ENCODE measurements around the gene ZDHHC3.
"Not testable (repeated sequence)": the region's sequence is repeated elsewhere in the genome, so short reads cannot be mapped to it uniquely, and the experiment has no call there.

ZDHHC3 gene

GRCh38 chr3:44996556-44996969, 20.6 kb upstream of the ZDHHC3 start:
- no peak for DNase-seq (ENCODE audit: low read depth in 2 of 2)

GRCh38 chr3:44995142-44995770, 19.3 kb upstream of the ZDHHC3 start:
- DNase-seq (ENCODE audit: low read depth in 2 of 2), result no peak

GRCh38 chr3:44993471-44994205, 17.7 kb upstream of the ZDHHC3 start:
- DNase-seq (ENCODE audit: low read depth in 2 of 2), result no peak

DNA sequence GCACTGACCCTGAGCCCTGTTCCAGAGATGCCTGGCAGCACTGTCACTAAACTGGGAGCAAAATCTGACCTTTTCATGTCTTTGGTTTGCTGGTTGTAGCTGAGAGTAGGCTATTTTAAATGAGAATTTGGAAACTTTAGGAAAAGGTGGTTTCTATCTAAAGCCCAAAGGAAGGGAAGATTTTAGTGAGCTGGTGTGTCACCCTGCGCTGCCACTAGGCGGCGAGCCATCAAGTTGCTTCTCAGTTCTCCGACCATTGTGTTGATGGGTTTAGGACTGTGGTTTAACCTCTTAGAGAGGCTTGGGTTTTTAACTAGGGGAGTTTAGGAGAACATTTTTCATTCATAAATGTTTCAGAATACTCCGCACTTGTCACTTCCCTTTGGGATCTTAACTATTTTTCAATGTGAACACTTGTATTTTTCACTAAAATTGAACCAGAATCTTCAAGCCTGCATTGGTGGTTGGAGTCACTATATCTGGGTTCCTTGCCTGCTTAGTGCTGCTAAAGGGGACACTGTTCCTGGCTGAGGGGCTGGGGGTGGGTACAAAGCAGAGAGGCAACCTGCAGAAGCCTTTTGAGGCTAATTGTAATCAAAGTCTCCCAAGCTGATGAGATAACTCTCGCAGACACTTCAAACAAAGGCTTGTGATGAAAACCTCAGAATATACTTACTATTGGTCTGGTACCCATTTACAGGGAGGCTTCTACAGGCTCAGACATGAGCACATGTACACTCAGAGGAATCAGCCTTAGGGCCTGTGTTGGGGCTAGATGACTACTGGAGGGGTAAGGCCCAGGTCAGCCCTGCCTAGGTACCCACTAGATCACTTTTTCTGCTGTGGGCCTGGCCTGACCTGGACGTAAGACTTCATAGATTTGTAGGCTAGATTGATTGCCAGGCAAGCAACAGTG, 16.8 kb upstream of the ZDHHC3 start:
- no peak for DNase-seq (ENCODE audit: low read depth in 2 of 2)

DNA sequence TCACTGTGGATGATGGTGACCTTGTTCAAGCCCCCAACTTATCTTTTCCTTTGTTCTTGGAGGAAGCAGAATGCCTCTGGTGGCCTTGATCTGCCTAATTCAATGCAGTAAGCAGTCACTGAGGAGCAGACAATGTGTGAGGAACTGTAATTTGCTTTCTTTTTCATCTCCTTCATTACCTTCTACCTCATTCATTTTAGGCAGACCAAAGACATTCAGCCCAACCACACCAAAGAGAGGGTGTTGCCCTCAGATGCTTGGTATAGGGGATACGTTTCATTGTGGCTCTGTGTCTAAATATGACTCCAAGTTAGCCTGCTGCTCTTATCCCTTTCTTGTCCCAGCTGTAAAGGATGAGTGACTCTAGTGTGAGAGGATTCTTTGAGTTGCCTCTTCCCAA, 15.4 kb upstream of the ZDHHC3 start:
- no peak for DNase-seq (ENCODE audit: low read depth in 2 of 2)

GRCh38 chr3:44989636-44990373, 13.8 kb upstream of the ZDHHC3 start:
- no peak for DNase-seq (ENCODE audit: low read depth in 2 of 2)

GRCh38 chr3:44989141-44989540, 13.2 kb upstream of the ZDHHC3 start:
- DNase-seq (ENCODE audit: low read depth in 2 of 2), result no peak

GRCh38 chr3:44988073-44988472, 12.1 kb upstream of the ZDHHC3 start:
- no peak for DNase-seq (ENCODE audit: low read depth in 2 of 2)

GRCh38 chr3:44987332-44987731, 11.4 kb upstream of the ZDHHC3 start:
- no peak for DNase-seq (ENCODE audit: low read depth in 2 of 2)

- DNase-seq (ENCODE audit: low read depth in 2 of 2), result not testable (repeated sequence)
These were observed 10.4 kb upstream of the ZDHHC3 start for GRCh38 chr3:44986330-44986729.

DNA sequence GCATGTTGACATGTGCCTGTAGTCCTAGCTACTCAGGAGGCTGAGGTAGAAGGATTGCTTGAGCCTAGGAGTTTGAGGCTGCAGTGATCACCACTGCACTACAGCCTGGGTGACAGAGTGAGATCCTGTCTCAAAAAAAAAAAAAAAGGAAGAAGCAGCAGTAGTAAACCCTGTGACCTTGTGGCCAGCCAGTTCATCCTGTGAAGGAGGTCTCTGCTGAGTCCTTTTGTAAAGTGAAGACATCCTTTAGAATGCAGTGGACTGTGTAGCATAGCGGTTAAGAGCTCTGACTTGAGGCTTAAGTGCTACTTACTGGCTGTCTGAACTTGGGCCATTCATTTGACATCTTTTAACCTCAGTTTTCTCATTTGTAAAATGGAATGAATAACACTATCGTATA, 8.4 kb upstream of the ZDHHC3 start:
- no peak for DNase-seq (ENCODE audit: low read depth in 2 of 2)

DNA sequence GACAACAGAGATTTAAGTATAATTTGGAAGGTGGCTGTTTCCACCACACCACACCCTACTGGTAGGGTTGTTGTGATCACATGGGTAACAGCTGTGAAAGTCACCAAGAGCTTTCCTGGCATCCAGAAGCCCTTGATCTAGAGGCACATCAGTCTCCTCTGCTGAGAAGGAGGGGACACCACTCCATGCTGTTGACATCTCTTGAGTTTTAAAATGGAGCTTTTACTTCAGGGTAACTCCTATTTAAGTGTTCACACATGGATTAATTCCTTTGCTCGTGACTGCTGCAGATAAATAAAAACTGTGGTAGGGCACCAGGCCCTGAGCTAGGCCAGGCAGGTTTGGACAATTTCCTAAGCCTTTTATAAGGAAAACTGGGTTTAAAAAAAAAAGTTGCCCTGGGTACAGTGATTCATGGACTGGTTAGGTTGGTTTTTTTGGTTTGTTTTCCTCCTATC, 7.5 kb upstream of the ZDHHC3 start:
- DNase-seq (ENCODE audit: low read depth in 2 of 2), result no peak

GRCh38 chr3:44982817-44983216, 6.8 kb upstream of the ZDHHC3 start:
- DNase-seq (ENCODE audit: low read depth in 2 of 2), result no peak

- no peak for DNase-seq (ENCODE audit: low read depth in 2 of 2)
These were observed 5.8 kb upstream of the ZDHHC3 start for GRCh38 chr3:44981751-44982150.

DNA sequence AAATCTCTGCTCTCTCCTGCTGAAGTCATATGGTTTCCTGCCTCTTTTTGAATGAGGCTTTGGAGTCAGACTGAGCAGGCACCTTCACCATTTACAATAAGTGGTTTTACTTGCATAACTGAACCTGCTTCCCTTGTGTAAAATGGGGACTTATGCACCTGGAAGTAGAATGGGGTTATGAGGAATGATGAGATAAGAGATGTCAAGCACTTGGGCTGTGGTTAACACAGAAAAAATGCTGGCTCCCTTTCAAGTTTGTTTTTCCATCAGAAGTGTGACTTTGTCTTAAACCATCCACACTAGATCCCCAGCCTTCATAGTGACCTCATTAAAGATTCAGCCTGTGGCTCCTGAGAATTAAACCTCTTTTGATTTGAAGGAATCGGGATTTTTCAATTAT, 5.2 kb upstream of the ZDHHC3 start:
- no peak for DNase-seq (ENCODE audit: low read depth in 2 of 2)

DNA sequence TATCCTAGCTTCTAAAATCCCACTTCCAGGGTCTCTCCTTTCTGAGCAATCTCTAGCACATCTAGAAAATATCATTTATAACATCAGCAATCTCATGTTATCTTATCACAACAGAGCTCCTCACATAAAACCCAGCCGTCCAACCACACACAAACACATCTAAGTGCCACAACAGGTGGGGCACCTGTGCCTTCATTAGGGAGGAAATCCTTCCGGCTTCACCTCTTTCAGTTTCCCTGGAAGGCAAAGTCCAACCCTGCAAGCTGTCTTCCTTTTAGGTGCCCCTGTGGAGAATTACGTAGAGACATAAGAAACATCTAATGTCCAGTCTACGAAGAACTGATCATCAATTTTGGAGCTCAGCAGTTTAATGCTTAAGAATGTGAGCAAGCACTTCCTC, 1.6 kb downstream of the ZDHHC3 start:
- no peak for DNase-seq (ENCODE audit: low read depth in 2 of 2)

DNA sequence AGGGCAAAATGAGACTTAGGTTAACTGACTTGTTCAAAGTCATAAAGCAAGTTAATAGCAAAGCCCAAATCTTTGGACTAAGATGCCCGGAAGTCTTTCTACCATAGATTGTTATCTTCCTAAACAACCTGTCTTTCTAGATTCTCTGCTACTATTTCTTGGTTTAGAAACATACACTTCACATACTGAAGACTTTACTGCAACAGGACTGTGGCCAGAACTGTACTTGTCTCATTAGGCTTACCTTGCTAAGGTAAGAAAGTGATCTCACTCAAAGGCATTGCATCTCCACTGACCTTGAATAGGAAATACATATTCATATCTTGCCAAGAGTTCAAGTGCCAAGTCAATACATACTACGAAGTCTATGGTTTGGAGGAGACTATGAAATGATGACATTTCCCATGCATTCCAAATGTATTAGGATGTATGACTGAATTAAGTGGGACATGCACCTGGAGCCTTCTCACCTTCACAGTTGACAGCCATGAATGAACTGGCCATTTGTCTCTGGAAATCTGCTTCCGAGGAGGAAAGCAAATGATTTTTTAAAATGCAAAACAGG, 5.0 kb downstream of the ZDHHC3 start:
- no peak for DNase-seq (ENCODE audit: low read depth in 2 of 2)

DNA sequence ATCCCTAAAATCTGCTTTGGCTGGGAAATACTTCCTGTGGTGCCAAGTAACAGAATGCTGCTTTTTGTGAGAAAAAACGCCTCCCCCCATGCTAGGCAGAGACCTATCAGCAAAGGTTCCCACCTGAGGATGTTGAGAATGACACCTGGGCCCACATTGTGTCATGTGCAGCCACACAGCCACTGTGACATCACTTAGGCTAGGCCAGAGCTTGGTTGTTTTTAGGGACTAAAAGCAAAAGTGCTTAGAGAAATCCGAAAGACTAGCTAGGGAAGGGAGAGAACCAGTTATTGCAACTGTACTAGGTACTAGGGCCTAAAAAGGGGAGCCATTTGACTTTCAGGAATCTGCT, 6.2 kb downstream of the ZDHHC3 start:
- DNase-seq (ENCODE audit: low read depth in 2 of 2), result no peak

DNA sequence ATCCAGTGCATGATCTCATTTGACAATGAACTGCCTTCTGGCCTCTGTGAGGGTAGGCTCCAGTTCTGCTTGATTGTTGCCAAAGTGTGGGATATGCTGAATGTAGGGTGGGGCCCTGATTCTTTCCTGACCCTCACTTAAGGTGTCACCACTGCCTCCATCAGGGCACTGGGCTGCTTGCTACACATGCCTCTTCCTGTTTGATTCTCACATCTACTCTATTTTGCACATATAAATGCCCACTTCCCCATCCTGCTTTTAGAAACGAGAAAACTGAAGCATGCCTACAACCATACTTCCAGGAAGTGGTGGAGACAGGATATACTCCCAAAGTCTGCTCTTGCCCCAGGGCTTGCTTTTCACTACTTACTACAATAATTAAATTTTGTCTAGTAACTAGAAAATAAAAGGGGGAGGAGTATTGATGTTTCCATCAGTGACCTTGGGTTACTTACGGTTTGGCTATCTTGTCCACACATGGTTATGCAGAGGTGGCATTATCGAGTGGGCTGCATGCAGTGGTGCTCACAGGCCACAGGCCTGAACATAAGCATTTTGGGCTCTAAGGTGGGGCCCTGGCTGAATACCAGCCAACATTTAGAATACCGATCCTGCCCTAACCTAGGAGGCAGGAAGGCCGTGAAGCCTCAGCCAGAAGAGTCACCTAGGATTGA, 6.7 kb downstream of the ZDHHC3 start:
- DNase-seq (ENCODE audit: low read depth in 2 of 2), result no peak

DNA sequence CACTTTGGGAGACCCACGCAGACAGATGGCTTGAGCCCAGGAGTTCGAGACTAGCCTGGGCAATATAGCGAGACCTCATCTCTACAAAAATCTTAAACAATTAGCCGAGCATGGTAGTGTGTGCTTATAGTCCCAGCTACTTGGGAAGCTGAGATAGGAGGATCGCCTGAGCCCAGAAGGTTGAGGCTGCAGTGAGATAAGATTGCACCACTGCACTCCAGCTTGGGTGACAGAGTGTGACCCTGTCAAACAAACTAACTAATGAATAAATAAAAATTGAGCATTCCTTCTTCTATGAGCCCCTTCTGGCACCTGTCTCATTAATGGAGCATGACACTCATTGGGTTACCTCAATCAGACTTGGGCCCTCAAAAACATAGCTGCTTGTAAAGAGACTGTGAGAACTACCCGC, 7.5 kb downstream of the ZDHHC3 start:
- DNase-seq (ENCODE audit: low read depth in 2 of 2), result no peak

DNA sequence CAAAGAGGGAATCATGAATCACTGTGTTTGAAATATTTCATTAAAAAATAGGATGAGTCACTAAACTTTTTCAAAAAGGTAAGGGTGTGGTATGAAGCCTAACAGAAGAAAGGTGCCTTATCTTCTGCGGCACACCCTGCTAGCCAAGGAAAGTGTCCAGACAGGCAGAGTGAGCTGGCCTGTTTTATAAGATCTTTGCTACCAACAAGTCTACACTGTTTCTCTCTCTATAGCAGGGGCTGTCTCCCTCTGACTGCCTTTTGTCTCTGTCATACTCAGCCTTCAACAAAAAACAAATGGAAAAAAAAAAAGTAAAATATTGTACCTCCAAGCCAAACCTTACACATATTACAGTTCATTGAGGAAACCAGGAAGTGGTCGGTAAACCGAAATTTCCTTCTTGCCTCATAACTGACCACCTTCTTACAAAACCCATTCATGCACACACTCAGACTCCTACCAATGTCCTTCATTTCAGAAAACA, 9.1 kb downstream of the ZDHHC3 start:
- no peak for DNase-seq (ENCODE audit: low read depth in 2 of 2)
